HepG2 (cell line): ENCODE data around the gene DFFA. TPM values are rescaled to one million over a fixed set of nuclear protein-coding genes. Genes with fewer than 3 reads are reported as not detected.

Source experiments
- AGO1 ChIP-seq: fragments of 200-400 bp; formaldehyde crosslinking; IDR thresholded peaks from 2 replicates; pipeline ENCODE4 v1.6.1; 2017; ENCODE audit warnings: mild to moderate bottlenecking, low read depth, low read length, moderate library complexity; ENCODE audit not compliant: poor library complexity, severe bottlenecking
- ATF6 ChIP-seq: sonication (generic); formaldehyde crosslinking; conservative IDR thresholded peaks from 2 replicates; pipeline ENCODE4 v1.4.0; 2020; ENCODE audit warnings: missing genetic modification reagents
- HMG20B ChIP-seq: conservative IDR thresholded peaks from 2 replicates; pipeline ENCODE4 v1.6.1; 2016; ENCODE audit warnings: missing genetic modification reagents, missing compliant biosample characterization
- MAF1 ChIP-seq: sonication (generic); formaldehyde crosslinking; IDR thresholded peaks from 2 replicates; pipeline ENCODE4 v1.5.0; 2020; ENCODE audit warnings: missing genetic modification reagents, borderline replicate concordance
- NCOA1 ChIP-seq: sonication (generic); formaldehyde crosslinking; IDR thresholded peaks from 2 replicates; pipeline ENCODE4 v1.9.0; 2021; ENCODE audit warnings: missing genetic modification reagents
- PRDM15 ChIP-seq: sonication (generic); formaldehyde crosslinking; IDR thresholded peaks from 2 replicates; pipeline ENCODE4 v1.4.0; 2020; ENCODE audit warnings: missing genetic modification reagents
- RBM39 ChIP-seq: fragments of 200-400 bp; formaldehyde crosslinking; IDR thresholded peaks from one replicate; pipeline ENCODE4 v1.6.1; 2018; ENCODE audit warnings: antibody characterized with exemption, mild to moderate bottlenecking, low read depth, low read length; ENCODE audit not compliant: poor library complexity, severe bottlenecking
- RXRB ChIP-seq: IDR thresholded peaks from 2 replicates; pipeline ENCODE4 v1.6.1; 2016; ENCODE audit warnings: borderline replicate concordance, missing genetic modification reagents, missing compliant biosample characterization
- SALL2 ChIP-seq: sonication (generic); formaldehyde crosslinking; IDR thresholded peaks from 2 replicates; pipeline ENCODE4 v1.8.1; 2023; ENCODE audit warnings: mild to moderate bottlenecking, missing genetic modification reagents, inconsistent platforms
- YEATS4 ChIP-seq: sonication (generic); formaldehyde crosslinking; IDR thresholded peaks from 2 replicates; pipeline ENCODE4 v1.4.0; 2020; ENCODE audit warnings: missing genetic modification reagents, borderline replicate concordance
- YY1 ChIP-seq: IDR thresholded peaks from 2 replicates; pipeline ENCODE4 v1.6.1; 2011; ENCODE audit warnings: low read length, low read depth, moderate library complexity, mild to moderate bottlenecking; ENCODE audit not compliant: insufficient read depth, insufficient replicate concordance
- ZBTB42 ChIP-seq: sonication (generic); formaldehyde crosslinking; IDR thresholded peaks from 2 replicates; pipeline ENCODE4 v1.5.0; 2020; ENCODE audit warnings: mild to moderate bottlenecking, missing genetic modification reagents
- ZNF768 ChIP-seq: sonication (generic); formaldehyde crosslinking; IDR thresholded peaks from 2 replicates; pipeline ENCODE4 v1.4.0; 2020; ENCODE audit warnings: missing genetic modification reagents
- polyA plus RNA-seq, 8 experiments: library from polyadenylated mRNA; depleted of rRNA in 3 of 8; stranded (reverse) in 7 of 8; unstranded in 1 of 8; fragments of >200 nt; fragmentation: Illumina TruSeq in 4 of 8; extraction: Trizol in 4 of 8; gene quantifications; 2 replicates each; pipeline versions ENCODE4 v1.2.1 to v1.2.3, GENCODE V29; 2011 to 2016; ENCODE audit warnings: low read depth in 4 of 8, missing spikeins in 1 of 8, mixed read lengths in 1 of 8; ENCODE audit not compliant: insufficient read depth in 1 of 8
- total RNA-seq, 5 experiments: library from RNA; depleted of rRNA; stranded (reverse); fragments of >200 nt; fragmentation: Illumina TruSeq; extraction: Trizol; gene quantifications; 2 replicates each; pipeline ENCODE4 v1.2.3, GENCODE V29; 2016; ENCODE audit warnings: low read depth in 1 of 5
- TF ChIP-seq, protein P1 (sequence below): sonication (generic); formaldehyde crosslinking; IDR thresholded peaks from 2 replicates; pipeline ENCODE4 v1.4.0; 2020; ENCODE audit warnings: missing genetic modification reagents
- TF ChIP-seq, protein P2 (sequence below): sonication (generic); formaldehyde crosslinking; IDR thresholded peaks from 2 replicates; pipeline ENCODE4 v1.5.0; 2020; ENCODE audit warnings: missing genetic modification reagents
- TF ChIP-seq, protein P3 (sequence below): sonication (generic); formaldehyde crosslinking; IDR thresholded peaks from 2 replicates; pipeline ENCODE4 v1.9.0; 2021; ENCODE audit warnings: missing genetic modification reagents, borderline replicate concordance

The DFFA gene
- total and polyA plus RNA-seq, 2 of the 13 experiments (the other 11 are each of a cell fraction or from before 2014, with no cell fraction given): 16.5 to 33.9 TPM

- TF ChIP-seq, protein P1, sequence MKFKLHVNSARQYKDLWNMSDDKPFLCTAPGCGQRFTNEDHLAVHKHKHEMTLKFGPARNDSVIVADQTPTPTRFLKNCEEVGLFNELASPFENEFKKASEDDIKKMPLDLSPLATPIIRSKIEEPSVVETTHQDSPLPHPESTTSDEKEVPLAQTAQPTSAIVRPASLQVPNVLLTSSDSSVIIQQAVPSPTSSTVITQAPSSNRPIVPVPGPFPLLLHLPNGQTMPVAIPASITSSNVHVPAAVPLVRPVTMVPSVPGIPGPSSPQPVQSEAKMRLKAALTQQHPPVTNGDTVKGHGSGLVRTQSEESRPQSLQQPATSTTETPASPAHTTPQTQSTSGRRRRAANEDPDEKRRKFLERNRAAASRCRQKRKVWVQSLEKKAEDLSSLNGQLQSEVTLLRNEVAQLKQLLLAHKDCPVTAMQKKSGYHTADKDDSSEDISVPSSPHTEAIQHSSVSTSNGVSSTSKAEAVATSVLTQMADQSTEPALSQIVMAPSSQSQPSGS: peak; percentile 52; the same call in 1 of the 2 replicates
- no peak for TF ChIP-seq PRDM15 (CRISPR knock-in tag)
- TF ChIP-seq NCOA1 (CRISPR knock-in tag): no peak
- TF ChIP-seq ZBTB42: 0 out of 2 replicates have a peak, but pooled peaks have one; percentile 48
- TF ChIP-seq SALL2 (CRISPR knock-in tag): peak; percentile 88
- peak; percentile 32; the same call in 1 of the 2 replicates for TF ChIP-seq ZNF768 (CRISPR knock-in tag)
- TF ChIP-seq, protein P2, sequence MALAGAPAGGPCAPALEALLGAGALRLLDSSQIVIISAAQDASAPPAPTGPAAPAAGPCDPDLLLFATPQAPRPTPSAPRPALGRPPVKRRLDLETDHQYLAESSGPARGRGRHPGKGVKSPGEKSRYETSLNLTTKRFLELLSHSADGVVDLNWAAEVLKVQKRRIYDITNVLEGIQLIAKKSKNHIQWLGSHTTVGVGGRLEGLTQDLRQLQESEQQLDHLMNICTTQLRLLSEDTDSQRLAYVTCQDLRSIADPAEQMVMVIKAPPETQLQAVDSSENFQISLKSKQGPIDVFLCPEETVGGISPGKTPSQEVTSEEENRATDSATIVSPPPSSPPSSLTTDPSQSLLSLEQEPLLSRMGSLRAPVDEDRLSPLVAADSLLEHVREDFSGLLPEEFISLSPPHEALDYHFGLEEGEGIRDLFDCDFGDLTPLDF: peak; percentile 65
- TF ChIP-seq RXRB: peak; percentile 70
- peak; percentile 91 for TF ChIP-seq RBM39
- TF ChIP-seq, protein P3, sequence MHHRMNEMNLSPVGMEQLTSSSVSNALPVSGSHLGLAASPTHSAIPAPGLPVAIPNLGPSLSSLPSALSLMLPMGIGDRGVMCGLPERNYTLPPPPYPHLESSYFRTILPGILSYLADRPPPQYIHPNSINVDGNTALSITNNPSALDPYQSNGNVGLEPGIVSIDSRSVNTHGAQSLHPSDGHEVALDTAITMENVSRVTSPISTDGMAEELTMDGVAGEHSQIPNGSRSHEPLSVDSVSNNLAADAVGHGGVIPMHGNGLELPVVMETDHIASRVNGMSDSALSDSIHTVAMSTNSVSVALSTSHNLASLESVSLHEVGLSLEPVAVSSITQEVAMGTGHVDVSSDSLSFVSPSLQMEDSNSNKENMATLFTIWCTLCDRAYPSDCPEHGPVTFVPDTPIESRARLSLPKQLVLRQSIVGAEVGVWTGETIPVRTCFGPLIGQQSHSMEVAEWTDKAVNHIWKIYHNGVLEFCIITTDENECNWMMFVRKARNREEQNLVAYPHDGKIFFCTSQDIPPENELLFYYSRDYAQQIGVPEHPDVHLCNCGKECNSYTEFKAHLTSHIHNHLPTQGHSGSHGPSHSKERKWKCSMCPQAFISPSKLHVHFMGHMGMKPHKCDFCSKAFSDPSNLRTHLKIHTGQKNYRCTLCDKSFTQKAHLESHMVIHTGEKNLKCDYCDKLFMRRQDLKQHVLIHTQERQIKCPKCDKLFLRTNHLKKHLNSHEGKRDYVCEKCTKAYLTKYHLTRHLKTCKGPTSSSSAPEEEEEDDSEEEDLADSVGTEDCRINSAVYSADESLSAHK (CRISPR knock-in tag): no peak
- 0 out of 2 replicates have a peak, but pooled peaks have one; percentile 54 for TF ChIP-seq HMG20B (CRISPR knock-in tag)
- TF ChIP-seq YY1: peak; percentile 98
- TF ChIP-seq YEATS4 (CRISPR knock-in tag): peak; percentile 82
- TF ChIP-seq MAF1 (CRISPR knock-in tag): no peak
- 0 out of 2 replicates have a peak, but pooled peaks have one; percentile 48 for TF ChIP-seq ATF6 (CRISPR knock-in tag)
- TF ChIP-seq AGO1: no peak
Observed at GRCh38 chr1:10474613-10475507, 2.5 kb upstream of the DFFA start, which contains the start of gene PEX14 (continued).
